Cardiac fibroblast (primary cell): ENCODE data around the gene LPP.

ENCODE experiments used
- DNase-seq, 2 donors: peaks; one replicate each; pipeline versions ENCODE4 v3.0.0 to v3.0.0-alpha.2; 2010; ENCODE audit warnings: low read depth in 2 of 2
- H3K4me3 ChIP-seq, 2 donors: replicated peaks in 1 of 2; 1 replicate in 1 of 2; 2 replicates in 1 of 2; pipeline ENCODE4 v1.5.1; 2011; ENCODE audit warnings: low read depth in 2 of 2, low read length in 2 of 2, mild to moderate bottlenecking in 2 of 2, moderate library complexity in 1 of 2
- TF ChIP-seq, protein P1 (sequence below): IDR thresholded peaks from one replicate; pipeline ENCODE4 v1.5.1; 2011; ENCODE audit warnings: low read depth, mild to moderate bottlenecking, low read length, inconsistent platforms

The LPP gene

DNA sequence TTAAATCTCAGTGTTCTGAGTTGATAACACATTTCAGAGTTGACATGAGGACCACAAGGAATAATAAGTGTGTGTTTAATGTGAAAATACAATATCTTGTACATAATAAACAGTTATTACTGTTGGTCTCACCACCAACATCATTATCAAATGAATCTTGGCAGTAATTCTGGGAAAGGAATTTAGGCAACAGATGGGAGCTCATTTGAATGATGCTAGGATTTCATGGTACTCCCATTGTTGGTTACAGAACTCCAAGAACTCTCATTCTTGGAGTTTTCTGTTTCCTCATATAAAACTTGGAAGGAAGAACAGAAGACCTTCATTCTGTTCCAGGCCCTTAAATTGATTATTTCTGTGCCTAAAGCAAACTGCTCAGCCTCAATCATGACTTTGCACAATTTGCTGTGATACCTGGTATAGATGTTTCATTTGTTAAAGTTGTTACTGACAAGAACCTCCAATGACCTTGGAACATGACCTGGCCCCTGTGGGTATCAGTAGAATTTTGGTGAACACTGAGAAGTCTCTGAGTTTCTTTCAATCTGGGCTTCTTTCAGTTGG, 385.8 kb downstream of the LPP start:
- TF ChIP-seq, protein P1, sequence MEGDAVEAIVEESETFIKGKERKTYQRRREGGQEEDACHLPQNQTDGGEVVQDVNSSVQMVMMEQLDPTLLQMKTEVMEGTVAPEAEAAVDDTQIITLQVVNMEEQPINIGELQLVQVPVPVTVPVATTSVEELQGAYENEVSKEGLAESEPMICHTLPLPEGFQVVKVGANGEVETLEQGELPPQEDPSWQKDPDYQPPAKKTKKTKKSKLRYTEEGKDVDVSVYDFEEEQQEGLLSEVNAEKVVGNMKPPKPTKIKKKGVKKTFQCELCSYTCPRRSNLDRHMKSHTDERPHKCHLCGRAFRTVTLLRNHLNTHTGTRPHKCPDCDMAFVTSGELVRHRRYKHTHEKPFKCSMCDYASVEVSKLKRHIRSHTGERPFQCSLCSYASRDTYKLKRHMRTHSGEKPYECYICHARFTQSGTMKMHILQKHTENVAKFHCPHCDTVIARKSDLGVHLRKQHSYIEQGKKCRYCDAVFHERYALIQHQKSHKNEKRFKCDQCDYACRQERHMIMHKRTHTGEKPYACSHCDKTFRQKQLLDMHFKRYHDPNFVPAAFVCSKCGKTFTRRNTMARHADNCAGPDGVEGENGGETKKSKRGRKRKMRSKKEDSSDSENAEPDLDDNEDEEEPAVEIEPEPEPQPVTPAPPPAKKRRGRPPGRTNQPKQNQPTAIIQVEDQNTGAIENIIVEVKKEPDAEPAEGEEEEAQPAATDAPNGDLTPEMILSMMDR = no peak
- DNase-seq = no peak
- no peak overlapping the region for H3K4me3 ChIP-seq

DNA sequence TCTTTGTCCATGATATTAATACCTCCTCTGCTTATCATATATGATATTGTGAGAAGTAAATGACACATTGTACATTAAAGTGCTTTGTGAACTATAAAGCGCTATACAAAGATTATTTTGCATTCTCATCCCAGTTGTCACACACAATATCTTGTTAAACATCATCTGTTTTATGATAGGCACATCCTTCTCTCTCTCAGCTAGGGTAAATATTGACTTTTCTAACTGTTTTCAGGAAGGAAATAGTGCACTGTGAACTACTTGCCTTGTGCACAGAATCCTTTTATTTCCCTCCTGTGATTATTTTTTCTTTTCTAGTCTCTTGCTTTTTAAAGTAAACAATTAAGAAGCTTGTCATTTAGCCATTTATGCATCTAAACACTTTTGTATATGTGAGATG, 388.2 kb downstream of the LPP start:
- H3K4me3 ChIP-seq = no peak overlapping the region
- DNase-seq = no peak
- TF ChIP-seq, protein P1 = no peak

DNA sequence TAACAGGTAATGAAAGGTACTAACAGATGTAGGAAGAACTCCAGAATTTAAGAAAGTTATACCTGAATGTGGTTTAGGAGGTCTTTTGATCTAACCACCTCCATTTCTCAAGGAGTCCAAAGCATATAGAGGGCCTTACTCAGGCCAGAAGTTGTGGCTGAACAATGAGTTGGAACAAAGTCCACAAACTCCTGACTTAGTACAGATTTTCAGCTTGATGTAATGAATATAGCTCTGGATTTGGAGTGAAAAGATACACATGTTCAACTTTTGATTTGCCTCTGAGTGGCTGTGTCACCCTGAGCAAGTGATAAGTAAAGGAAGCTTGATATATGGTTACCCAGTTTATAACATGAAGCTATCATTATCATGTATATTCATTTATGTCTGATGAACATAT, 390.1 kb downstream of the LPP start:
- no peak overlapping the region for H3K4me3 ChIP-seq
- DNase-seq = no peak
- TF ChIP-seq, protein P1 = no peak

DNA sequence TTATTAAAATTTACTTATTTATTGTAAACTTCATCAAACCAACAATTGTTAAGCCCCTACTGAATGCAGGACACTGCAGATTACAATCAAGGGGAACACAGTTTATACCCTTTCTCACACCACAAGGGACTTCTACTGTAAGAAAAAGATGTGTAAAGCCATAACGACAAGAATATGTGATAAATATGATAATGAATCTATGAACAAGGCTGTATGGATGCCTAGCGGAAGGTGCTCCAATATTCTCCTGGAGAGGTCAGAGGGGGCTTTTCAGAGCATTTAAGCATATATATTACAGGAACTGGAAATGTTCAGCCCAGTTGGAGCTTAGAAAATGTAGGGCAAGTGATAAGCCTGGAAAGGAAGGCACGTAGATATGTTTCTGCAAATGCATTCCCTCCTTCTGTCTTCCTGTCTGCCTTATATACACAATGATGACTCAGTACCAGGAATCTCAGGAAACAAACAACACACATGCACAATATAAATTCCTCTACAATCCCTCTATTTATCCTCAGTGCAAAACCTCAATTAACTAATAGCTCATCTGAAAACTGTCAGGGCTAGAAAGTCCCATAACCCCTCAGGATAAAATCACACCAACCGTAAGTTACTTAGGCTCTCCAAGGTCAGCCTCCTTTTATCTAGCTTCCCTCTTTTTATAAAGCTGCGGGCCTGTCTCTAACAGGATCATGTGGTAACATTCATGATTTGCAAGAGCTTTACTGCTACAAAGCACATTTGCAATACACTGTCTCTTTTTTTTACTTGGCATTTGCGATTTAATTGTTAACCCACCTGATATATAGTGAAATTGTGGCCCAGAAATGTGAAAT, 393.1 kb downstream of the LPP start:
- H3K4me3 ChIP-seq = no peak overlapping the region
- TF ChIP-seq, protein P1 = no peak
- peak; percentile 70 to 78 for DNase-seq

DNA sequence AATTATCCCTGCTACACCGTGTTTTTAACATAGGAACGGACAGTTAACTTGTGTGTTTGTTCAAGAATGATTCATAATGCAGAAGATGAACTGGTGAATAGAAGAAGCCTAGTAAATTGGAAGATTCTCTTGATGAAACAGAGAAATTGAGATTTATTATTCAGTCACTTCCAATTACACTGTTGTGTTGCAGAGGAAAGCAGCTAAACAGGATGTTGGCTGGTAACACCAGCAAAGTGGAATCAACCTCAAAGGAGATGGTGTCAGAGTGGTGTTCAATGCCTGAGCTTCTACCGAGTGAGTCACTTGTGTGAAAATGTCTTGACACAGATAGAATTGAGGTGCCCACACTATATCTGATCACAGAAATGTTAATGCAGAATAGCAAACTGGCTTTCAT, 399.6 kb downstream of the LPP start:
- no peak for DNase-seq
- TF ChIP-seq, protein P1 = no peak
- no peak overlapping the region for H3K4me3 ChIP-seq

DNA sequence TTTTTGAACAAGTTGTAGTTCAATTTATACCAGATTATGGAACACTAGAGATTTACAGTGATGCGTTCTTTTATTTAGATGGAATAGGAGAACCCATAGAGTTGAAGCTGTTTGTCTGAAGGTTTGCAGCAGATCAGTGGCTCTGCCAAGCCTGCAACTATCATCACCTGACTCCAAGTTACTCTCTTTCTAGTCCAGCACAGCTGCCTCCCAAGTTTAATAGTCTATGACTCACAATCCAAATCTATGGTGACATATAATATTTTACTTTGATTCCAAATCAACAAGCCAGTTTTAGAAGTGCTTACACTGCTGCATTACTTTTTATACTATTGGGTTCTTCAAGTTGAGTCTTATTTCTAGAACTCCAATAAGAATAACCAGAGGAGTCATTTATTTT, 400.4 kb downstream of the LPP start:
- no peak overlapping the region for H3K4me3 ChIP-seq
- TF ChIP-seq, protein P1 = no peak
- peak; percentile 47 to 56 for DNase-seq
